Glutamatergic neuron (in vitro differentiated cells): ENCODE data around the gene PTPN11. TPM values are rescaled to one million over a fixed set of nuclear protein-coding genes. Genes with fewer than 3 reads are reported as not detected.

Experiments used
- DNase-seq: peaks from one replicate; pipeline ENCODE4 v3.0.0; 2022
- H3K27ac Mint-ChIP-seq: one replicate; pipeline ENCODE4 v1.8.0; 2020; ENCODE audit warnings: mild to moderate bottlenecking, mixed read lengths, inconsistent platforms; ENCODE audit not compliant: unreplicated experiment
- H3K27me3 Mint-ChIP-seq: one replicate; pipeline ENCODE4 v1.8.0; 2020; ENCODE audit warnings: mild to moderate bottlenecking, moderate library complexity, mixed read lengths, inconsistent platforms; ENCODE audit not compliant: unreplicated experiment
- H3K36me3 Mint-ChIP-seq: one replicate; pipeline ENCODE4 v1.8.0; 2020; ENCODE audit warnings: mild to moderate bottlenecking, mixed read lengths, inconsistent platforms; ENCODE audit not compliant: unreplicated experiment
- H3K4me1 Mint-ChIP-seq: one replicate; pipeline ENCODE4 v1.8.0; 2020; ENCODE audit warnings: mild to moderate bottlenecking, low read depth, mixed read lengths, inconsistent platforms; ENCODE audit not compliant: unreplicated experiment
- H3K4me3 Mint-ChIP-seq: one replicate; pipeline ENCODE4 v1.8.0; 2020; ENCODE audit warnings: mild to moderate bottlenecking, mixed read lengths, inconsistent platforms; ENCODE audit not compliant: unreplicated experiment
- H3K9me3 Mint-ChIP-seq: one replicate; pipeline ENCODE4 v1.8.0; 2020; ENCODE audit warnings: mild to moderate bottlenecking, moderate library complexity, mixed read lengths, inconsistent platforms; ENCODE audit not compliant: unreplicated experiment
- total RNA-seq: library from RNA; stranded (reverse); fragmentation: NEBNext Ultra II Directional; extraction: Animal tissue kit (Norgen Biotek cat#: 25700); gene quantifications from one replicate; pipeline ENCODE4 v1.2.1, GENCODE V29; 2021; ENCODE audit not compliant: unreplicated experiment
- TF ChIP-seq, protein P1 (sequence below): fragments of 200-600 bp; sonication (generic); IDR thresholded peaks from one replicate; pipeline ENCODE4 v1.5.0; 2021; ENCODE audit not compliant: partially characterized antibody, unreplicated experiment

PTPN11 gene
- total RNA-seq, 1 donor from 2014 or later = 68.7 TPM

DNA sequence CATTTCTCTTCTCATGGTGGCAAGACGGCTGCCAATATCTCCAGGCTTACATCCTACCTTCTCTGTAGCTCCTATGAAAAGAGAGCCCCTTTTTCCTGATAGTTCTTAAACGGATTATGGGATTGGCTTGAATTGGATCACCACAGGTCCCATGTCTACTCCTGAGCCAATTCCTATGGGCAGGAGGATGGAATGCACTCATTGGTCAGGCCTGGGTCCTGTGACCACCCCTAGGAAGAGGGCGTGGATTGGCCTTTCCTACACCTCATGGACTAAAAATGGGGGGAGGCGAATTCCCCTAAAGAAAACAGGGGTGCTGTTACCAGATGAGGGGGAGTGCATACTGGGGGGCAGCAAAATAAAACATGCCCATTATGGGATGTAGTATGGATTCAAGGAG is 108.8 kb downstream of the PTPN11 start:
- Mint-ChIP-seq H3K36me3 (no peaks in the 10 kb centered on the region), H3K4me3 (no peak overlapping the region), H3K27ac (no peak overlapping the region), H3K9me3 (no peaks in the 10 kb centered on the region), H3K4me1 (no peaks in the 10 kb centered on the region), H3K27me3 (no peaks in the 10 kb centered on the region)
- DNase-seq = no peak
- TF ChIP-seq, protein P1, sequence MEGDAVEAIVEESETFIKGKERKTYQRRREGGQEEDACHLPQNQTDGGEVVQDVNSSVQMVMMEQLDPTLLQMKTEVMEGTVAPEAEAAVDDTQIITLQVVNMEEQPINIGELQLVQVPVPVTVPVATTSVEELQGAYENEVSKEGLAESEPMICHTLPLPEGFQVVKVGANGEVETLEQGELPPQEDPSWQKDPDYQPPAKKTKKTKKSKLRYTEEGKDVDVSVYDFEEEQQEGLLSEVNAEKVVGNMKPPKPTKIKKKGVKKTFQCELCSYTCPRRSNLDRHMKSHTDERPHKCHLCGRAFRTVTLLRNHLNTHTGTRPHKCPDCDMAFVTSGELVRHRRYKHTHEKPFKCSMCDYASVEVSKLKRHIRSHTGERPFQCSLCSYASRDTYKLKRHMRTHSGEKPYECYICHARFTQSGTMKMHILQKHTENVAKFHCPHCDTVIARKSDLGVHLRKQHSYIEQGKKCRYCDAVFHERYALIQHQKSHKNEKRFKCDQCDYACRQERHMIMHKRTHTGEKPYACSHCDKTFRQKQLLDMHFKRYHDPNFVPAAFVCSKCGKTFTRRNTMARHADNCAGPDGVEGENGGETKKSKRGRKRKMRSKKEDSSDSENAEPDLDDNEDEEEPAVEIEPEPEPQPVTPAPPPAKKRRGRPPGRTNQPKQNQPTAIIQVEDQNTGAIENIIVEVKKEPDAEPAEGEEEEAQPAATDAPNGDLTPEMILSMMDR = no peak

- Mint-ChIP-seq H3K4me1 (no peaks in the 10 kb centered on the region), H3K27me3 (no peaks in the 10 kb centered on the region), H3K36me3 (no peaks in the 10 kb centered on the region), H3K27ac (no peak overlapping the region), H3K9me3 (no peaks in the 10 kb centered on the region), H3K4me3 (no peak overlapping the region)
- DNase-seq = no peak
- TF ChIP-seq, protein P1 = no peak
These were observed 109.8 kb downstream of the PTPN11 start for GRCh38 chr12:112528521-112528920.

DNA sequence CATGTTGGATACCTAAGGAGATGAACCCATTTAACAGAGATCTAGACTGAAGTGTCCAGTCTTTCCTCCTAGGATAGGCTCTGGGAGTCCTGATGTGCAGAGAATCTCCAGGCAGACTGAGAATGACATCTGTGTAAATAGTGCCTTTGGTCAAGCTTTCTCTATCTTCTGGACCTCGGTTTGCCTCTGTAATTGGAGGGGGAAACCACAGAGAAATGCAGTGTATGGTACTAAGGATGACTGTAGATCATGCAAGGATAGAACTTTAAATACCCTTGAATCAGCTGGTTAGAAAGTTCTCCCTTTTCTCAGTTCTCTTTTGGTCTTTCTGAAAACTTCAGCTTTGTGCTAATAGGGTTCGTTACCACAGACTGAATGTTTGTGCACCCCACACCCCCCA is 112.2 kb downstream of the PTPN11 start:
- H3K27ac Mint-ChIP-seq = no peak overlapping the region
- no peaks in the 10 kb centered on the region for H3K27me3 Mint-ChIP-seq
- H3K9me3 Mint-ChIP-seq = no peaks in the 10 kb centered on the region
- H3K36me3 Mint-ChIP-seq = no peaks in the 10 kb centered on the region
- no peak overlapping the region for H3K4me3 Mint-ChIP-seq
- H3K4me1 Mint-ChIP-seq = no peaks in the 10 kb centered on the region
- TF ChIP-seq, protein P1 = no peak
- no peak for DNase-seq

DNA sequence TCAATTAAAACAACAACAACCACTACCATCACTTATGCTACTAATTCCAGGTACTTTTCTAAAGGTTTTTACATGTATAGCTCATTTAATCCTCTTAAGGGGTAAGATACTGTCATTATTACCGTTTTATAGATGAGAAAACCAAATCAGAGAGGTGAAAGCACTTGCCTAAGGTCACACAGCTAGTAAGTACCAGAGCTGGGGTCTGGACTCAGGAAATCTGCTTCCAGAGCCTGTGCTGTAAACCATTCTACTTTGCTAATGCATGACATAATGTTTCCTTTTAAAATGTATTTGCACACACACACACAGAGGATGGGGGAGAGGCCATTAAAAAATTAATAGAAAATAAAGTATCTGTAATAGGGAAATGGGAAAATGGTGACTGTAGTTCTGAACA is 113.4 kb downstream of the PTPN11 start:
- H3K4me1 Mint-ChIP-seq = no peaks in the 10 kb centered on the region
- TF ChIP-seq, protein P1 = no peak
- H3K9me3 Mint-ChIP-seq = peaks cover 1% of the 10 kb centered on the region
- DNase-seq = no peak
- no peaks in the 10 kb centered on the region for H3K27me3 Mint-ChIP-seq
- H3K36me3 Mint-ChIP-seq = no peaks in the 10 kb centered on the region
- no peak overlapping the region for H3K4me3 Mint-ChIP-seq
- no peak overlapping the region for H3K27ac Mint-ChIP-seq

GRCh38 chr12:112533528-112533927 is 114.8 kb downstream of the PTPN11 start:
- TF ChIP-seq, protein P1 = no peak
- no peak overlapping the region for H3K4me3 Mint-ChIP-seq
- DNase-seq = no peak
- no peaks in the 10 kb centered on the region for H3K36me3 Mint-ChIP-seq
- H3K9me3 Mint-ChIP-seq = peaks cover 1% of the 10 kb centered on the region
- H3K27ac Mint-ChIP-seq = no peak overlapping the region
- no peaks in the 10 kb centered on the region for H3K27me3 Mint-ChIP-seq
- H3K4me1 Mint-ChIP-seq = no peaks in the 10 kb centered on the region
